ENCODE results near the gene HLF. TPM values are rescaled to one million over a fixed set of nuclear protein-coding genes. Genes with fewer than 3 reads are reported as not detected.

The HLF gene
- total RNA-seq, 4 donors from 2014 or later, result 137 to 176 (median 154) TPM

DNA sequence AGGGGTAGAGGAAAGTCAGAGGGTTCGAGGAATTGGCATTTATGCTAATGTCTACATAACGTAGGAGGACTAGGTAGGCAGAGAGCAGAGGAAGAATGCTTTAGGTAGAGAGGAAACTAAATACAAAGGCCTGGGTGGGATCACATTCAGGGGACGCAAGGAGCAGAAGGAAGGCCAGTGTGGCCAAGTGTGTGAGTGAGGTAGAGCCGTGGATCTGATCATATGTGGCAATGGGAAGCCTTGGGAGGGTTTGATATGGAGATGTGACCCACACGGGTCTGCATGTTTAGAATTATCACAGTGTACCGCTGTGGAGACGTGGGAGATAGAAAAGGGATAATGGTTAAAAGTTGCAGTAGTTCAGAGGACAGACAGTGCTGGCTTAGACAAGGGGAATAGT is 43.1 kb downstream of the HLF start:
- peaks cover 18 to 84% (median 61%) of the 10 kb centered on the region in 4 donors for H3K4me1 ChIP-seq
- H3K27ac ChIP-seq (replicated peaks in 1 of 4), result no peak overlapping the region
- peaks cover 0 to 3% (median under 1%) of the 10 kb centered on the region in 4 donors for H3K36me3 ChIP-seq
- H3K4me3 ChIP-seq, result no peak overlapping the region
- DNase-seq (ENCODE audit: extremely low spot score), result no peak
- H3K9me3 ChIP-seq, result no peaks in the 10 kb centered on the region
- TF ChIP-seq POLR2AphosphoS5 (IDR thresholded peaks at IDR 0.05) (no peak), EP300 (IDR thresholded peaks at IDR 0.05) (no peak), POLR2A (IDR thresholded peaks at IDR 0.05; ENCODE audit: low read depth) (no peak)
- TF ChIP-seq, protein P1, sequence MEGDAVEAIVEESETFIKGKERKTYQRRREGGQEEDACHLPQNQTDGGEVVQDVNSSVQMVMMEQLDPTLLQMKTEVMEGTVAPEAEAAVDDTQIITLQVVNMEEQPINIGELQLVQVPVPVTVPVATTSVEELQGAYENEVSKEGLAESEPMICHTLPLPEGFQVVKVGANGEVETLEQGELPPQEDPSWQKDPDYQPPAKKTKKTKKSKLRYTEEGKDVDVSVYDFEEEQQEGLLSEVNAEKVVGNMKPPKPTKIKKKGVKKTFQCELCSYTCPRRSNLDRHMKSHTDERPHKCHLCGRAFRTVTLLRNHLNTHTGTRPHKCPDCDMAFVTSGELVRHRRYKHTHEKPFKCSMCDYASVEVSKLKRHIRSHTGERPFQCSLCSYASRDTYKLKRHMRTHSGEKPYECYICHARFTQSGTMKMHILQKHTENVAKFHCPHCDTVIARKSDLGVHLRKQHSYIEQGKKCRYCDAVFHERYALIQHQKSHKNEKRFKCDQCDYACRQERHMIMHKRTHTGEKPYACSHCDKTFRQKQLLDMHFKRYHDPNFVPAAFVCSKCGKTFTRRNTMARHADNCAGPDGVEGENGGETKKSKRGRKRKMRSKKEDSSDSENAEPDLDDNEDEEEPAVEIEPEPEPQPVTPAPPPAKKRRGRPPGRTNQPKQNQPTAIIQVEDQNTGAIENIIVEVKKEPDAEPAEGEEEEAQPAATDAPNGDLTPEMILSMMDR (IDR thresholded peaks at IDR 0.05), result no peak
- 90% methylated on average over 7 of the region's 7 CpGs for WGBS
- no peaks in the 10 kb centered on the region for H3K27me3 ChIP-seq
- intact Hi-C loops (cut with DNase I), result no loop called here

DNA sequence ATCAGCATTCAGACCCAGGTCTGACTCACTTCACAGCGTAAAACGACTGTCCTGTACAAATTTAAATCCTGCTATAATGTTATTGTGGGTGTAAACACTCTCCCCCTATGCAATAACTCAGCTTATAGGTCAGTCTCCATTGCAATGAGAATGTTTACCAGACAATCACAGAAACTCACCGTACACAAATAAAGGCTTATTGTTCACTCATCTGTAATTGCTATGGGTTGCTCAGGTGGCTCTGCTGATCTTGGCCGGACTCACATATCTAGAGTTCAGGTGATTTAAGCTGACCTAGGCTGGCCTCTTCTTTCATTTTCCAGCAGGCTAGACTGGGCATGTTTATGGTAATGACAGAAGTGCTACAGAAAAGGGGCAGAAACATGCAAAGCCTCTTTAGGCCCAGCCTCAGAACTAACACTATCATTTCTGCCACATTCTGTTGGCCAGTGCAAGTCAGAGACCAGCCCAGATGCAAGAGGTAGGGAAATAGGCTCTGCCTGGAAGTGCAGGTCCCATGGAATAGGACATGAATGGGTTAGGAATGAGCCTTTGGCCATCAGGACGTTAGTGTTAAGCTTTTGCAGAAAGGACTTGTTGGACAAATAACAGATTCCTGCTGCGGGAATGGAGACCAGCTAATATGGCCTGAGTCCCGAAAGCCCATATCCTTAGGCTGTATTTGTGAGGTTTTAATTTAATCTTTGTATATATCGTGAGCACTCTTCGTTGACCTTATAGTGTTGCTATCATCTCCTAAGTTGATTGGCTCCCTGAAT is 44.0 kb downstream of the HLF start:
- WGBS, result 82% methylated on average over 9 of the region's 9 CpGs
- intact Hi-C loops (cut with DNase I), result no loop called here
- no peak for DNase-seq (ENCODE audit: extremely low spot score)
- Histone ChIP-seq H3K36me3 (peaks cover 0 to 5% (median 0%) of the 10 kb centered on the region in 4 donors), H3K27ac (replicated peaks in 1 of 4) (no peak overlapping the region), H3K27me3 (no peaks in the 10 kb centered on the region), H3K4me1 (peaks cover 11 to 84% (median 59%) of the 10 kb centered on the region in 4 donors), H3K4me3 (no peak overlapping the region), H3K9me3 (no peaks in the 10 kb centered on the region)
- TF ChIP-seq, protein P1 (IDR thresholded peaks at IDR 0.05), result no peak
- no peak for TF ChIP-seq POLR2A (IDR thresholded peaks at IDR 0.05; ENCODE audit: low read depth)
- no peak for TF ChIP-seq EP300 (IDR thresholded peaks at IDR 0.05)
- no peak for TF ChIP-seq POLR2AphosphoS5 (IDR thresholded peaks at IDR 0.05)

DNA sequence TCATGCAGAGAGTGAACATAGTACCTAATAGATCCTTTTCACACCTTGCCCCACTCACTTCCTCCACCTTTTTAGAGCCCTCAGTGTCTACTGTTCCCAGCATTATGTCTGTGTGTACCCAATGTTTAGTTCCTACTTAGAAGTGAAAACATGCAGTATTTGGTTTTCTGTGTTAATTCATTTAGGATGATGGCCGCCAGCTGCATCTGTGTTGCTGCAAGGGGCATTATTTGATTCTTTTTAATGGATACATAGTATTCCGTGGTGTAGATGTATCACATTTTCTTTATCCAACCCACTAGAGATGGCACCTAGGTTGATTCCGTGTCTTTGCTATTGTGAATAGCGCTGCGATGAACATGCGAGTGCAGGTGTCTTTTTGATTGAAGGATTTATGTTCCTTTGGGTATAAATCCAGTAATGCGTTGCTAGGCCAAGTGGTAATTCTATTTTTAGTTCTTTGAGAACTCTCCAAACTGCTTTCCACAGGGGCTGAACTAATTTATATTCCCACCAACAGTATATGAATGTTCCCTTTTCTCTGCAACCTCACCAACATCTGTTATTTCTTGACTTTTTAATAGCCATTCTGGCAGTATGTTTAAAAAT is 47.1 kb downstream of the HLF start:
- Histone ChIP-seq H3K4me3 (no peak overlapping the region), H3K36me3 (peaks cover 6 to 36% (median 18%) of the 10 kb centered on the region in 4 donors), H3K9me3 (no peaks in the 10 kb centered on the region), H3K27ac (replicated peaks in 1 of 4) (no peak overlapping the region), H3K4me1 (peaks cover 2 to 68% (median 31%) of the 10 kb centered on the region in 4 donors), H3K27me3 (no peaks in the 10 kb centered on the region)
- WGBS, result 83% methylated on average over 7 of the region's 7 CpGs
- intact Hi-C loops (cut with DNase I), result no loop called here
- no peak for DNase-seq (ENCODE audit: extremely low spot score)
- TF ChIP-seq EP300 (IDR thresholded peaks at IDR 0.05), result no peak
- TF ChIP-seq, protein P1 (IDR thresholded peaks at IDR 0.05), result no peak
- TF ChIP-seq POLR2A (IDR thresholded peaks at IDR 0.05; ENCODE audit: low read depth), result no peak
- TF ChIP-seq POLR2AphosphoS5 (IDR thresholded peaks at IDR 0.05), result no peak

DNA sequence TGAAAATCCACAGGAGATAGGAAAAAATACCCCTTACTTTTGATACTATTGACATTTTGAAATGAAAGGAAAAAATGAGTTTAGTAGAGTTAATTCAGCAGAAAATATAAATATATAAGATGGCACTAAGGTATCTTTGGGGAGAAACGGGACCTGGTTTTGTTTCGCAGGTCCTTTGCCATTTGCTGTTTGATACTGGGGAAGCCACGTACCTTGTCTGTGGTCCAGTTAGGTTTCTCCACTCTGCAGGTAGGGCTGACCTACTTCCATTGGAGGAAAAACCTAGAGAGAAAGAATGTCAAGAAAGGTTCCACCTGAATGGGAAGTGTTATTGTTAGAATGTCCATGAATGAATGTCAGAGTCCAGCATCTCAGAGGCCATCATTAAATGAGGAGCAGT is 48.1 kb downstream of the HLF start:
- TF ChIP-seq EP300 (IDR thresholded peaks at IDR 0.05) (no peak), POLR2AphosphoS5 (IDR thresholded peaks at IDR 0.05) (no peak), POLR2A (IDR thresholded peaks at IDR 0.05; ENCODE audit: low read depth) (no peak)
- TF ChIP-seq, protein P1 (IDR thresholded peaks at IDR 0.05), result no peak
- 93% methylated on average over 3 of the region's 3 CpGs for WGBS
- intact Hi-C loops (cut with DNase I), result no loop called here

More for the DNA sequence above, 48.1 kb downstream of the HLF start:
- no peaks in the 10 kb centered on the region for H3K9me3 ChIP-seq
- H3K4me1 ChIP-seq, result peaks cover 2 to 60% (median 23%) of the 10 kb centered on the region in 4 donors
- peaks cover 6 to 46% (median 27%) of the 10 kb centered on the region in 4 donors for H3K36me3 ChIP-seq
- no peak overlapping the region for H3K4me3 ChIP-seq
- no peak for DNase-seq (ENCODE audit: extremely low spot score)
- no peak overlapping the region for H3K27ac ChIP-seq (replicated peaks in 1 of 4)
- no peaks in the 10 kb centered on the region for H3K27me3 ChIP-seq
